ENCODE results near the gene STRC.
"Not testable (repeated sequence)": the region's sequence is repeated elsewhere in the genome, so short reads cannot be mapped to it uniquely, and the experiment has no call there.

Gene STRC

GRCh38 chr15:43618700-43619099 lies at the start of gene STRC:
Gene STRC, minus strand, starts transcription at chr15:43618800. Its CDS starts 78 bp downstream, at chr15:43618722.
- not testable (repeated sequence) for DNase-seq

- not testable (repeated sequence) for DNase-seq
Observed at GRCh38 chr15:43666177-43666576, 47.6 kb upstream of the STRC start.

GRCh38 chr15:43663333-43663732 lies 44.7 kb upstream of the STRC start:
- not testable (repeated sequence) for DNase-seq

- not testable (repeated sequence) for DNase-seq
Observed at GRCh38 chr15:43662293-43662692, 43.7 kb upstream of the STRC start.

- DNase-seq: not testable (repeated sequence)
Observed at GRCh38 chr15:43659727-43660126, 41.1 kb upstream of the STRC start.

GRCh38 chr15:43649430-43649926 lies 30.9 kb upstream of the STRC start:
- not testable (repeated sequence) for DNase-seq

GRCh38 chr15:43648649-43649429 lies 30.2 kb upstream of the STRC start, which contains the start of gene CATSPER2:
Gene CATSPER2, minus strand, starts transcription at chr15:43648844. Its CDS starts 783 bp downstream, at chr15:43648061.
- no peak for DNase-seq

GRCh38 chr15:43638464-43639204 lies 20.0 kb upstream of the STRC start:
- not testable (repeated sequence) for DNase-seq

GRCh38 chr15:43626937-43627336 lies 8.3 kb upstream of the STRC start:
- DNase-seq: not testable (repeated sequence)

GRCh38 chr15:43625106-43625505 lies 6.5 kb upstream of the STRC start:
- no peak for DNase-seq

GRCh38 chr15:43622068-43622799 lies 3.6 kb upstream of the STRC start:
- not testable (repeated sequence) for DNase-seq

GRCh38 chr15:43617750-43618149 lies 850 bp downstream of the STRC start:
- DNase-seq: not testable (repeated sequence)

GRCh38 chr15:43602233-43602632 lies 16.4 kb downstream of the STRC start:
- DNase-seq: not testable (repeated sequence)

GRCh38 chr15:43600200-43600599 lies 18.4 kb downstream of the STRC start:
- DNase-seq: not testable (repeated sequence)

- not testable (repeated sequence) for DNase-seq
Observed at GRCh38 chr15:43599131-43599530, 19.5 kb downstream of the STRC start.

- DNase-seq: not testable (repeated sequence)
Observed at GRCh38 chr15:43593328-43594190, 25.0 kb downstream of the STRC start, which contains the start of gene CKMT1B. Gene CKMT1B, plus strand, starts transcription at chr15:43594027. Its CDS starts 192 bp downstream, at chr15:43594219.

- not testable (repeated sequence) for DNase-seq
Observed at GRCh38 chr15:43592841-43593240, 25.8 kb downstream of the STRC start.

GRCh38 chr15:43589778-43590466 lies 28.7 kb downstream of the STRC start, which contains the start of gene PPIP5K1:
Gene PPIP5K1, minus strand, starts transcription at chr15:43590208. Its CDS starts 5,704 bp downstream, at chr15:43584504.
- DNase-seq: not testable (repeated sequence)

- DNase-seq: not testable (repeated sequence)
Observed at GRCh38 chr15:43574607-43575006, 44.0 kb downstream of the STRC start.

GRCh38 chr15:43566615-43567014 lies 52.0 kb downstream of the STRC start:
- not testable (repeated sequence) for DNase-seq

GRCh38 chr15:43563793-43564192 lies 54.8 kb downstream of the STRC start:
- not testable (repeated sequence) for DNase-seq

All from bone marrow (tissue), 2 donors.